Left lung (tissue), 10 donors: ENCODE data around the gene ANKRD60. TPM values are rescaled to one million over a fixed set of nuclear protein-coding genes. Genes with fewer than 3 reads are reported as not detected.

Experiments
- ATAC-seq: fragments of 200-7000 bp; cut with Tn5 transposase; one replicate; pipeline ENCODE4 v1.9.1; 2020; ENCODE audit warnings: moderate library complexity
- DNase-seq, 4 donors: peaks; one replicate each; pipeline ENCODE4 v3.0.0-alpha.2; 2013 to 2020
- H3K27ac ChIP-seq, 2 donors: fragments of 200-600 bp; sonication (generic) in 1 of 2; one replicate each; pipeline versions ENCODE4 v1.5.0 to v1.8.0; 2020 to 2021
- H3K27me3 ChIP-seq, 2 donors: fragments of 200-600 bp; sonication (generic) in 1 of 2; one replicate each; pipeline versions ENCODE4 v1.5.0 to v1.8.0; 2020 to 2021
- H3K36me3 ChIP-seq, 2 donors: fragments of 200-600 bp; sonication (generic) in 1 of 2; one replicate each; pipeline versions ENCODE4 v1.5.0 to v1.8.0; 2020 to 2021
- H3K4me1 ChIP-seq, 2 donors: fragments of 200-600 bp; one replicate each; pipeline ENCODE4 v1.8.0; 2021
- H3K4me3 ChIP-seq, 2 donors: fragments of 200-600 bp; sonication (generic) in 1 of 2; one replicate each; pipeline versions ENCODE4 v1.5.0 to v1.8.0; 2020 to 2021; ENCODE audit warnings: mild to moderate bottlenecking in 1 of 2
- H3K9me3 ChIP-seq, 2 donors: fragments of 200-600 bp; sonication (generic) in 1 of 2; one replicate each; pipeline versions ENCODE4 v1.5.0 to v1.8.0; 2020 to 2021
- intact Hi-C, 2 donors: fragments of 100-400 bp; cut with DNase I; formaldehyde crosslinking; loops; one replicate each; pipeline versions ENCODE4 v1.11.2 to v1.14.2; 2022
- polyA plus RNA-seq, 6 donors: library from polyadenylated mRNA; unstranded; fragments of 120-200 nt; gene quantifications; one replicate each; pipeline ENCODE4 v1.2.1, GENCODE V29; 2013; ENCODE audit not compliant: insufficient read length in 6 of 6
- total RNA-seq, 2 donors: library from RNA; stranded (reverse); fragmentation: NEBNext Ultra II Directional; extraction: Animal tissue kit (Norgen Biotek cat#: 25700); gene quantifications; one replicate each; pipeline ENCODE4 v1.2.1, GENCODE V29; 2021
- TF ChIP-seq, protein P1 (sequence below), 2 donors: fragments of 200-600 bp; sonication (generic) in 1 of 2; IDR thresholded peaks; one replicate each; pipeline versions ENCODE4 v1.5.0 to v1.8.0; 2021; ENCODE audit warnings: antibody characterized with exemption in 2 of 2
- donor health status: DM: no; HTN: yes; CAD: no.
- donor health status: DM: no; HTN: no; CAD: no.

ANKRD60 gene
- total and polyA plus RNA-seq, 8 donors: not detected

DNA sequence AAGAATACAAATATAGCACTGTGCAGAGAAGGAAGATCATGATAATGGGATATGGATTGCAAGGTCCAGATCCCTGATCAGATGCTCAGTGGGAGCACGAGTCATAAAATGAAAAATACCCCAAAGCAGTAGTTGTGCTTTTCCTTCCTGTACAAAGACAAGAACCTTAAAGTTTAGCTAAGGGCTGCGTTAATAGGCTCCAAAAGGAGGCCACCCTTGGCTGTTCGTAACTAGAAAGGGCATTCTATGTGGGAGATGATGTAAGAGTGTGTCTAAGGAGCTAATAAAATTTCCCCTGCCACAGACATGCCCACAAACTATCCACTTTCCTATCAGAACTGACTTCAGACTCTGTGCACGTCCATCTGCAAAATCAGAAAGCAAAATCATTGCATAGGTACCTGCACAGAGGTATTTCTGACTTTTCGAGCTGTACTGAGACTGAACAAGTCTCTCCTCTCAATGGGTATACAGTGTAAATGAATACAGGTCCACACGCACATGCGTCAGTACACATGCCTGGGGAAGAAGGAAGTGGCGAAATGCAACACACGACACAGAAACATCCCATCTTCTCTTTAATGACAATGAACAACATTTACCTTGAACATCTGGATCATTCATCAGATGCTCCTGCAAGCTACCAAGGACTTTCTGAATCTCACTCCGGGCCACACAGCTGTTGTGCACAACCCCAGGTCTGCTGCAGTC is 16.9 kb upstream of the ANKRD60 start:
- Histone ChIP-seq H3K36me3 (peaks cover 0 to 69% of the 10 kb centered on the region in 2 donors), H3K27ac (no peak overlapping the region), H3K4me1 (no peaks in the 10 kb centered on the region), H3K27me3 (no peaks in the 10 kb centered on the region), H3K9me3 (no peaks in the 10 kb centered on the region), H3K4me3 (no peak overlapping the region)
- intact Hi-C loops: no loop called here
- TF ChIP-seq, protein P1, sequence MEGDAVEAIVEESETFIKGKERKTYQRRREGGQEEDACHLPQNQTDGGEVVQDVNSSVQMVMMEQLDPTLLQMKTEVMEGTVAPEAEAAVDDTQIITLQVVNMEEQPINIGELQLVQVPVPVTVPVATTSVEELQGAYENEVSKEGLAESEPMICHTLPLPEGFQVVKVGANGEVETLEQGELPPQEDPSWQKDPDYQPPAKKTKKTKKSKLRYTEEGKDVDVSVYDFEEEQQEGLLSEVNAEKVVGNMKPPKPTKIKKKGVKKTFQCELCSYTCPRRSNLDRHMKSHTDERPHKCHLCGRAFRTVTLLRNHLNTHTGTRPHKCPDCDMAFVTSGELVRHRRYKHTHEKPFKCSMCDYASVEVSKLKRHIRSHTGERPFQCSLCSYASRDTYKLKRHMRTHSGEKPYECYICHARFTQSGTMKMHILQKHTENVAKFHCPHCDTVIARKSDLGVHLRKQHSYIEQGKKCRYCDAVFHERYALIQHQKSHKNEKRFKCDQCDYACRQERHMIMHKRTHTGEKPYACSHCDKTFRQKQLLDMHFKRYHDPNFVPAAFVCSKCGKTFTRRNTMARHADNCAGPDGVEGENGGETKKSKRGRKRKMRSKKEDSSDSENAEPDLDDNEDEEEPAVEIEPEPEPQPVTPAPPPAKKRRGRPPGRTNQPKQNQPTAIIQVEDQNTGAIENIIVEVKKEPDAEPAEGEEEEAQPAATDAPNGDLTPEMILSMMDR (IDR thresholded peaks at IDR 0.05): no peak
- no peak for ATAC-seq
- no peak for DNase-seq

- ATAC-seq (no peak), DNase-seq (no peak)
- Histone ChIP-seq H3K4me3 (no peak overlapping the region), H3K9me3 (no peaks in the 10 kb centered on the region), H3K27me3 (no peaks in the 10 kb centered on the region), H3K36me3 (peaks cover 0 to 69% of the 10 kb centered on the region in 2 donors), H3K27ac (no peak overlapping the region), H3K4me1 (no peaks in the 10 kb centered on the region)
- TF ChIP-seq, protein P1 (IDR thresholded peaks at IDR 0.05): no peak
- intact Hi-C loops: no loop called here
Measured at GRCh38 chr20:58244517-58245030, 16.1 kb upstream of the ANKRD60 start.

DNA sequence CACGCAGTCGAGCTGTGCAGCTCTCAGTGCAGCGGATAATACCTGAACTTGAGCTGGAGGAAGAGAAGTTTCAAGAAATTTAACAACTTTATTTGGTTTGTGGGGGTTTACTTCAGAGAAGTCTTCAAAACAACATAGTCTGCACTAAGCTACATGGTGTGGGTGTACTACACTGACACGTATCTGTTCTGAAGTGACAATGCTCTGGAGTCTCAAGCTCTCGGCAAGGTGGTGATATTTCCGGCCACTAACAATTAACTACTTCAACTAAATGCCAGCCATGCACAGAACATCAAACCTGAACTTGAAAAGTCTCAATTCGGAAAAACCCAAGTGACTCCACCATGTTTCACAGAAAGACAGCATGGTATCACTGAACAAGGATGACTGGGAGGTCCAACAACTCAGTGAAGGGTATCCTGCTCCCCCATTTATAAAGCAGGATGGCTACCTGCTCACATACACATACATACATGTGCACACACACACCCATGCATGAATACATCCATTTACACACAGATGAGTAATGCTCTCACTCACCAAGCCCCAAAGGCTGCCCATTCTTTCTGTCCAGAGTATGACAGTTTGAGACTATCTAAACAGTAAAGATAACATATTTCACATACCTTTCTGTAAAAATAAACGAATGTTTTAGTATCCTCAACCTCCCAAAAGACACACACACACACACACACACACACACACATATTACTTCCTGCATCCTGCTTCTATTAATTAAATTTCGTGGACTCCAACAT is 15.4 kb upstream of the ANKRD60 start:
- ATAC-seq (no peak), DNase-seq (no peak)
- no peaks in the 10 kb centered on the region for H3K4me1 ChIP-seq
- TF ChIP-seq, protein P1 (IDR thresholded peaks at IDR 0.05): no peak
- no peaks in the 10 kb centered on the region for H3K27me3 ChIP-seq
- no peak overlapping the region for H3K4me3 ChIP-seq
- intact Hi-C loops: no loop called here
- H3K9me3 ChIP-seq: no peaks in the 10 kb centered on the region
- peaks cover 0 to 72% of the 10 kb centered on the region in 2 donors for H3K36me3 ChIP-seq
- H3K27ac ChIP-seq: no peak overlapping the region

GRCh38 chr20:58242824-58243223 is 14.4 kb upstream of the ANKRD60 start:
- DNase-seq (no peak), ATAC-seq (no peak)
- no peaks in the 10 kb centered on the region for H3K4me1 ChIP-seq
- intact Hi-C loops: no loop called here
- no peaks in the 10 kb centered on the region for H3K27me3 ChIP-seq
- H3K36me3 ChIP-seq: peaks cover 0 to 64% of the 10 kb centered on the region in 2 donors
- TF ChIP-seq, protein P1 (IDR thresholded peaks at IDR 0.05): no peak
- H3K27ac ChIP-seq: no peak overlapping the region
- H3K4me3 ChIP-seq: no peak overlapping the region
- H3K9me3 ChIP-seq: no peaks in the 10 kb centered on the region
